ENCODE data around the gene PAPOLG.
"Not testable (repeated sequence)": the region's sequence is repeated elsewhere in the genome, so short reads cannot be mapped to it uniquely, and the experiment has no call there.

Gene PAPOLG

DNA sequence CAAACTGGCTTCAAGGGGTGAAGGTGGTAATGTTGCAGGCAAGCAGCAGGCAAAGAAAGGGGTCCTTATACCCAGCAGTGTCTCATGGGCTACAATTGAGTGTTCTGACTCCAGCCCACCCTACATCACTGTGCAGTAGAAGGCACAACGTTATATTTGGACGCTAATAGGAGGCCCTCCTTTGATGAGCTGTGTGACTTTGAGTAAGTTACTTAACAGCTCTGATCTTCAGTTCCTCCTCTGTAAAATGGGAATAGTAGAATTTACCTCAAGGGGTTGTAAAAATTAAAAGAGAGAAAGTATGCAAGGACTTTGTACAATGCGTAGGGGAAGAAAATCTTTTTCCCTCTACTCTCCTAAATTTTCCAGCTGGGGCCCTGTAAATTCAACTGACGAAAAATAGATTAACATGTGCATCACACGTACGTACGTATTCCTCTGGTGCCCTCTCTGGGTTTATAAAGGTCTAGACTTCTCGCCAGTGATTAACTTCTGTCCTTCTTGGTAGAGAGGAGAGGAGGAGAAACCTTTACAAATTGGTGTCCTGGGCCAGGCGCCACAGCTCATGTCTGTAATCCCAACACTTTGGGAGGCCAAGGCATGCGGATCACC lies 67.7 kb downstream of the PAPOLG start:
- no peak for DNase-seq (ENCODE audit: low spot score)

DNA sequence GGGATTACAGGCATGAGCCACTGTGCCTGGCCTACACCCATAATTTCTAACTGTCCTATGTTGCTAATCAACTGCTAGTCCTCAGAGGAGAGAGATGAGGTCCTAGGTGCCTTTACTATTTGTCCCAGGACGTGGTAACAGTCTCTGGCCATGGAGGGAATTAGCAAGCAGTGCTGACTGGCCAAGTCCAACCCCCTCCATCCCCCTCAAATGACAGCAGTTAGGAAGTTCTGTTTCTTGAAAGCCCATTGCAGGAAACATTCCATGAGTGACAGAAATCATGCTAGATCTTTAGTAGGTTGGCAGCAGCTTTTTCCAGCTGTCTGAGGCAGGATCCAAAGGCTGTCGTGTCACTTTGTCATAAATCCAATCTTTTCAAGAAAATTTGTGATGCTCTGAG lies 69.6 kb downstream of the PAPOLG start:
- DNase-seq (ENCODE audit: low spot score) = no peak

DNA sequence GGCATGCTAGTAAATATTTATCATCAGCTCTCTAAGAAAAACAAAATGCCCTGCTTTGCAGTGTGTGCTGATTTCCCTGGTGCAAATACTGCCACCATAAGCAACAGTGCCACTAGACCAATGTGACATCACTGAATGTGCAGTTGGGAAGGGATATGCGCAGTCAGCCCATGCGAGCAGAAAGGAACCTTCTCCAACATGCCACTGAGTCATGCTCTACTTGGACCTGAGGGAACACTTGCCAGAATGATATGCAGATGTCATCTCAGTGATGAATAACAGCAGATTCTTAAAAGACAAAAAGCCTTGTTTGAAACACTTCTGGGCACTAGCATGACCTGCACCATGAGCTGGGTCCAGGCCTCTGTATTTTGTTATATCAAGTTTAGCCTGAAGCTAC lies 70.0 kb downstream of the PAPOLG start:
- no peak for DNase-seq (ENCODE audit: low spot score)

DNA sequence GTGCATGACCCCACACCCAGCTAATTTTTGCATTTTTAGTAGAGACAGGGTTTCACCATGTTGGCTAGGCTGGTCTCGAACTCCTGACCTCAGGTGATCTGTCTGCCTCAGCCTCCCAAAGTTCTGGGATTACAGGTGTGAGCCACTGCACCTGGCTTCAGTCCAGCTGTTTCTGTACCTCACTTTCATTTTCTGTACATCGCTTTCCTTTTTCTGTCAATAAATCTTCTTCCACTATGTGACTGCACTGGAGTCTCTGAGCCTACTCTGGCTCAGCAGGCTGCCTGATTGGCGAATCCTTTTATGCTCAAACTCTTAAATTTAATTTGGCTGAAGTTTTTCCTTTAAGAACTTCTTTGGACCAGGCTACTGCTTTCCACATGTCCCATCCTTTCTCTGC lies 70.8 kb downstream of the PAPOLG start:
- not testable (repeated sequence) for DNase-seq (ENCODE audit: low spot score)

DNA sequence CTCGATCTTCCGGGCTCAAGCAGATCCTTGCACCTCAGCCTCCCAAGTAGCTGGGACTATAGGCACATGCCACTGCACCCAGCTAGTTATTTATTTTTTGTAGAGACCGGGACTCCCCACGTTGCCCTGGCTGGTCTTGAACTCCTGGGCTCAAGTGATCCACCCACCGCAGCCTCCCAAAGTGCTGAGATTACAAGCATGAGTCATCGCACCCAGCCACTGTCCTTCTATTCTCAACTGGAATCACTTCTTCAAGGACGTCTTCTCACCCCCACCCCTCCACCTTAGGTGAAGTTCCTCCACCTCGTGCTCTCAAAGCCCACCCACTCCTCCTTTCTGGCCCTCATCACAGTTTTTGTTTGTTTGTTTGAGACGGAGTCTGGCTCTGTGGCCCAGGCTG lies 71.3 kb downstream of the PAPOLG start:
- no peak for DNase-seq (ENCODE audit: low spot score)

DNA sequence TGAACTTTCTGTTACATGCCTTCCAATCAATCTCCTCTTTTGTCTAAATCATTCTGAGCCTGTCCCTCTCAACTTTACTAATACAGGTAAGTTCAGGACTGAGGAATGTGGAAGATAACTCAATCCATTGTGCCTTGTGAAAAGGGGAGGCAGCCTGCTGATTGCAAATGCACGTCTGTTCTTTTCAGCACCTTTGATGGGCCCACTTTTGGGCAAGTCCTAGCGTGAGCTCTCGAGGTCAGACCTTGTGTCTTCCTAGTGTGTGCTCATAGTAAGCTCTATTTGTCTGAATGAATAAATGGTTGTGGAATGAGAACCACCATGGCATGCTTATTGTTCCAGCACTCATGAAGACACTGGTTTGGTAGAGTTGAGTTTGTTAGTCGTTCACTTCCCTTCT lies 74.9 kb downstream of the PAPOLG start:
- DNase-seq (ENCODE audit: low spot score) = no peak

DNA sequence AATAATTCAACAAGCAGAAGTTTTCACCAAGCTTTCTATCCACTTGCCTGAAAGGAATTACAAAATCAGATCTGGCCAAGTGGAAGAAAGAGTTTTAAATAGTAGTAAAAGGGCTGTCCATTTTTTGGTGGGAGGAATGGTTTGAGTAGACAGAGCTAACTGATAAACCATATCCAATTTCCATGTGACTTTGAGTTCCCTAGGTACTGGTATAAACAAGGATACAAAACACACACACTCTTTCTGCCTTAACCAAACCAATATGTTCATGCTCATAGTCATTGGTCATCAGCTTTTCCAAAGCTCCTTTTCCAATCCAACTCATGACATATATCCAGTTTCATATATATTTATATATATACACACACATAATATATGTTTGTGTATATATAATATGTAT lies 75.9 kb downstream of the PAPOLG start:
- DNase-seq (ENCODE audit: low spot score) = no peak

DNA sequence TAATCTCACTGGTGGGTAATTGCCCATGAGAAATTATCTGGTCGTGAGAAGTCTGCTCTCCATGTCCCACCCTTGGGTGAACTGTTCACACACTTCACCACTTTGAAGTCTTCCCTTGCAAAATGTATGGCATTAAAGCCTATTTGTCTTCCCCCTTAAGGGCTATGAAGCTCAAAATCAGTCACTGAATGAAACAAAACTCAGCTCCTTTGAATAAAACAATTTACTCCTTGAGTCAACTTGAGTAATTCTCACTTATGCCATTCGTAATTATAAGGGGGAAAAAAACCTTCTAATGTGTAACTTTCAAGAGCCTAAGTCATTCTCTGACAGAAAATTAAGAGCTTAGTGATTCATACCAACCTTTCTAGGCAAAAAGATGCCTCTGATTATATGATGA lies 76.6 kb downstream of the PAPOLG start:
- DNase-seq (ENCODE audit: low spot score) = no peak

DNA sequence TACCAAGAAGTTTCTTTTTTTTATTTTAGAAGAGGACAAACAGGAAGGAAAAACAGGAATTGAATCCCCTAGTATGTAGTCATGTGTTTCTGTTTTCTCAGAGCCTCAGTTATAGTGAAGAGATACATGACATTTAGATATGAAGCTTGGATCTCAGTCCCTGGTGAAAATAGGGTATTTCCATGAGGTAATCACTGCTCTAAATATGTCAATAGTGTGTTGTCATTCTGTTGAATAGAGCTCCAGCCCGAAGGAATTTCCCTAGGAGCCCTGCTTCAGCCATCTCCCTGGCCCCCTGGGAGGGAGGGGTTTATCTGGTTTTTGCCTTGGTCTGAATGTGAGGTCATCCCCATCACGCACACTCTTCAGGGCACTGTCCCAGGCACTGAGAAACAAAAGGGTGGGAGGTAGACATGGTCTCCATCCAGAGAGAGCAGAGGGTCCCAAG lies 78.2 kb downstream of the PAPOLG start:
- no peak for DNase-seq (ENCODE audit: low spot score)

DNA sequence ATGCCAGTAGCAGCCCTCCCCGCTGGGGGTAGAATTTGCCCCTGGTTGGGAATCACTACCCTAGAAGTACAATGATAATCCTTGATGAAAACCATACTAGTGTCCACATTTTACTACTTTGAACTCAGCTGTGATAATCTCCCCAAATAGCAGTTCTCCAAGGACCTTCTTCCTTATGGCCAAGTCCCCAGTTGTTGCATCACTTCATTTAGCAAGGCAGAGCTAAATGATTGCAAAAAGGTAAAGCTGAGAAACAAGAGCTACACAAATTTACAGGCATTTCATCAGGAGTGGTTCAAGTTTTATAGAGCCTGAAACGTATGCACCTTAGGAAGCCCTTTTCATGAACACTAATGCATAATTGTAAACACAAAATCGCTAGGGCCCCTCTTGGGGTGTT lies 80.4 kb downstream of the PAPOLG start:
- DNase-seq (ENCODE audit: low spot score) = no peak

DNA sequence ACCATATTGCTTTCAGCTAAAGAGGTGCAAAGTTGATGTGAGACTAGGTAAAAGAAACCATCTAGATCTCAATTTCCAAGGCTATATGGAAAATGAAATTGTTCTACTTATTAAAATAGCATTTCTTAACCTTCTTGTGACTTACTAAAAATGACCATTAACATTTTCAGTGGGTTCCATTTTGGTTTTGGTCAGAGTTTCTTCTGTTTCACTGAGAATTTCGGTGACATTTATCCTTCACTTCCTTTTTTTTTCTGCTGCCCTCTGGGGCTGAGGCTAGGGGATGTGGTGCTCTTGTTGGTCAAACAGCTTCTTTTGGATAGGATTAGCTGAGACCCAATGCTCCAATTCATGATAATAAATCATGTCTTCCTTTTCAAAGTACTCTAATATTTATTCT lies 81.1 kb downstream of the PAPOLG start:
- DNase-seq (ENCODE audit: low spot score) = no peak

DNA sequence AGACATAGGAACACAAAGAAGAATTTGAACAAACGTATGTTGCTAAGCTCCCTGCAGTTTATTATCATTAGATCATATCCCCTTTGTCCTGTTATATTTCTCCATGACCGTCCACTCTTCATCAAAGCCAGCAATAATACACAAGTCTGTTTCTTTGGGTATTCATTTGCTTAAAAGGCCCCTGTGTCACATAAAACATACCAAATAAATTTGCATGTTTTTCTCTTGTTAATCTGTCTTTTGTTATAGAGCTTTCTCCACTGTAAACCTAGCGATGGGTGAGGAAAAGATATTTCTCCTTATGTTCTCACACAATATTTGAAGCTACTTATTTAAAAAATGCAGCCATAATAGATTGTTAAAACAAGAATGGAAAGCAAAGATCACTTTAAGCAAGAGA lies 82.4 kb downstream of the PAPOLG start:
- no peak for DNase-seq (ENCODE audit: low spot score)

DNA sequence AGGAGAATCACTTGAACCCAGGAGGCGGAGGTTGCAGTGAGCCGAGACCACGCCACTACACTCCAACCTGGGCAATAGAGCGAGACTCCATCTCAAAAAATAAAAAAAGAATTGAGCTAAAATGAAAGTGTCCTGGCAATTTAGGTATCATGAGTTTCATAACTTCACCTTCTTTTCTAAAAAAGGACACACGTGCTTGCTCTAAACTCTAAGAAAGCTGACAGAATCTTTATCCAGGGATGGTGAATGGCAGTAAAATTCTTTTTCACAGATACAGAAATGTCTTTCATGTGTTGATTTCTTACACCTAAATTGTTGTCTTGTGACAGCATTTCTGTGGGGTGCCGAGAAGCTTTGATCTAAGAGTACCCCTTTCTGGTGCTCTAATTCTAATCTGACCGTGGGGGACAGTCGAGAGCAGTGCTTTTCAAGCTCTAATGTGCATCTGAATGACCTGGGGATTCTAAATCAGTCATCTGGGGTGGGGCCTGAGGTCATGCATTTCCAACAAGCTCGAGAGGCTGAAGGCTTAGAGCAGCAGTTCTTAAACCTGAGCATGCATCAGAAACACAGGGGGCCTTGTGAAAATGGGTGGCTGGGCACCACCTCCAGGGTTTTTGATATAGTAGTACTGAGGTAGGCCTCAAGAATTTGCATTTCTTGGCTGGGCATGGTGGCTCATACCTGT lies 83.2 kb downstream of the PAPOLG start:
- DNase-seq (ENCODE audit: low spot score) = no peak

DNA sequence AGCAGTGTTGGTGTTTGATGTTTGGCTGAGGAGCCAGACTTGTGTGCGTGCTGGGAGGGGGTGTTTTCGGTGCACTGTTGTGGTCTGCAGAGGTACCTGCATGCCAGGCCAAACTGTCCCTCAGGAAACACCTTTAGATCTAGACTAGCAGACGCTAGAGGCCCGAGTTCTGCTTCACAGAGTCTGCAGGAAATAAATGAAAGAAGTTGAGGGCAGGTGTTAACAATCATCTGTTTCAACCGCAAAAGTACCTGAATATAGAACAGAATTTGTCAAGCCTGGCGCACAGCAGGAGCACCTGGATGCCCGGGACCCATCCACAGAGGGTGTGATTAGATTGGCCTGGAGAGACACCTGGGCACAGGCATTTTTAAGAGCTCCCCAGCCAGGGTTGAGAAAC lies 84.8 kb downstream of the PAPOLG start:
- DNase-seq (ENCODE audit: low spot score) = no peak

DNA sequence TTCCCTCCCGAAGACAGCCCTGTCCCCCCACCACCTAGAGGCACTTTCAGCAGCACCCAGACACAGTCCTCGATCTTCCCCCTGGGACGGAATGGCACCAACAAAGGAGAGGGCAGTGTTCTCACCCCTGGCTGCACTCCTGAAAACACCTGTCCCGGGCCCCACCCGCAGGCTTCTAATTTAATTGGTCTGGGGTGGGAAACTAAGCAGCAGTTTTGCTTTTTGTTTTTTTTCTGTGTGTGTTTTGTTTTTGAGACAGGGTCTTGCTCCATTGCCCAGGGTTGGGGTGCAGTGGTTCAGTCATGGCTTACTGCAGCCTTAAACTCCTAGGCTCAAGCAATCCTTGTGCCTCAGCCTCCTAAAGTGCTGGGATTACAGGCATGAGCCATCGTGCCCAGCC lies 86.9 kb downstream of the PAPOLG start:
- no peak for DNase-seq (ENCODE audit: low spot score)

DNA sequence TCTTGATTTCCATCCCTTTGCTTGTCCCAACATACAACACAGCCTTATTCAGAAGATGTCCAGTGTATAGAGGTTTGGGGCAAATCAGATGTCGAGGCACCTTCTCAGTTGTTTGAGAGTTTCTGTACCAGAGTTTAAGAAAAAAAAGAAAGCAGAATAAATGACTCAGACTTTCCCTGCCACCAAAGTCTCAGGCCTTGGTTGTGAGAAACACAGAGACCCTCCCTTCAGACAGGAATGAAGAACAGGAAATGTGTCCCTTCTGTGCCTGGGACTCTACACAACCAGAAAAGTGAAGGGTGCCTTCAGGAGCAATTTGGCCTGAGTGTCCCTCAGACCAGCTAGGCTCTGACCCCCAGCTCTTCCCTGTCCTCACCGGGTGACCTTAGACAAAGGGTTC lies 88.0 kb downstream of the PAPOLG start:
- DNase-seq (ENCODE audit: low spot score) = no peak

DNA sequence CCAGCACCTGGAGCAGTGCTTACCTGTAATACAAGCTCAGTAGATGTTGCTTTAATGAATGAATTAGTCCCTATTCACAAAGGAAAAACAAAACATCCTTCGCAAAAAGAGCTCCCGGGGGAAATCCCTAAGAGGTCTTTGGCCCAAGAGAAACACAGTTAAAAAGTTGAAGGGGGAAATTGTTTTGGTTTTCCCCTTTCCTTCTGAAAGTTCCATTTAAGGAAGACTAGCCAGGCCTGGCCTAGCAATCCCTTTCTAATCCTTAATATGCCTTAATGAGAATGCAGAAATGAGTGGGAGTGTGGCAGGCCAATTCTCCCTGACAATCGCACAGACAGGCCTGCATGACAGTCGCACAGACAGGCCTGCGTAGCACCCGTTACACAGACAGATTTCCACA lies 91.8 kb downstream of the PAPOLG start:
- DNase-seq (ENCODE audit: low spot score) = no peak
